Umbilical cord (tissue), 2 donors: Measurements from ENCODE around the gene WDFY4. TPM values are rescaled to one million over a fixed set of nuclear protein-coding genes. Genes with fewer than 3 reads are reported as not detected.
"Not testable (repeated sequence)": the region's sequence is repeated elsewhere in the genome, so short reads cannot be mapped to it uniquely, and the experiment has no call there.

Experiments
- DNase-seq: peaks from one replicate; pipeline ENCODE4 v3.0.0-alpha.2; 2015; ENCODE audit warnings: low spot score
- total RNA-seq: library from RNA; depleted of rRNA; stranded (reverse); fragments of >200 nt; gene quantifications from one replicate; pipeline ENCODE4 v1.2.3, GENCODE V29; 2014; ENCODE audit warnings: low replicate concordance; ENCODE audit not compliant: insufficient read depth

WDFY4 gene, protein sequence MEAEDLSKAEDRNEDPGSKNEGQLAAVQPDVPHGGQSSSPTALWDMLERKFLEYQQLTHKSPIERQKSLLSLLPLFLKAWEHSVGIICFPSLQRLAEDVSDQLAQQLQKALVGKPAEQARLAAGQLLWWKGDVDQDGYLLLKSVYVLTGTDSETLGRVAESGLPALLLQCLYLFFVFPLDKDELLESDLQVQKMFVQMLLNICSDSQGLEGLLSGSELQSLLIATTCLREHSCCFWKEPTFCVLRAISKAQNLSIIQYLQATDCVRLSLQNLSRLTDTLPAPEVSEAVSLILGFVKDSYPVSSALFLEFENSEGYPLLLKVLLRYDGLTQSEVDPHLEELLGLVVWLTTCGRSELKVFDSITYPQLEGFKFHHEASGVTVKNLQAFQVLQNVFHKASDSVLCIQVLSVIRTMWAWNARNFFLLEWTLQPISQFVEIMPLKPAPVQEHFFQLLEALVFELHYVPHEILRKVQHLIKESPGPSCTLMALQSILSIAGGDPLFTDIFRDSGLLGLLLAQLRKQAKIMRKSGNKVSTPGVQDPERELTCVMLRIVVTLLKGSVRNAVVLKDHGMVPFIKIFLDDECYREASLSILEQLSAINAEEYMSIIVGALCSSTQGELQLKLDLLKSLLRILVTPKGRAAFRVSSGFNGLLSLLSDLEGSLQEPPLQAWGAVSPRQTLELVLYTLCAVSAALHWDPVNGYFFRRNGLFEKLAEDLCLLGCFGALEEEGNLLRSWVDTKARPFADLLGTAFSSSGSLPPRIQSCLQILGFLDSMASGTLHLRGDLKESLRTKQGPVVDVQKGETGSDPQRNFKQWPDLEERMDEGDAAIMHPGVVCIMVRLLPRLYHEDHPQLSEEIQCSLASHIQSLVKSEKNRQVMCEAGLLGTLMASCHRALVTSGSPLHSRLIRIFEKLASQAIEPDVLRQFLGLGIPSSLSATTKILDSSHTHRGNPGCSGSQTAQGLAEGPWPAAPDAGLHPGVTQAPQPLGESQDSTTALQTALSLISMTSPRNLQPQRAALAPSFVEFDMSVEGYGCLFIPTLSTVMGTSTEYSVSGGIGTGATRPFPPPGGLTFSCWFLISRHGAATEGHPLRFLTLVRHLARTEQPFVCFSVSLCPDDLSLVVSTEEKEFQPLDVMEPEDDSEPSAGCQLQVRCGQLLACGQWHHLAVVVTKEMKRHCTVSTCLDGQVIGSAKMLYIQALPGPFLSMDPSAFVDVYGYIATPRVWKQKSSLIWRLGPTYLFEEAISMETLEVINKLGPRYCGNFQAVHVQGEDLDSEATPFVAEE (N-terminal part only)
- 4.6 TPM for total RNA-seq

DNA sequence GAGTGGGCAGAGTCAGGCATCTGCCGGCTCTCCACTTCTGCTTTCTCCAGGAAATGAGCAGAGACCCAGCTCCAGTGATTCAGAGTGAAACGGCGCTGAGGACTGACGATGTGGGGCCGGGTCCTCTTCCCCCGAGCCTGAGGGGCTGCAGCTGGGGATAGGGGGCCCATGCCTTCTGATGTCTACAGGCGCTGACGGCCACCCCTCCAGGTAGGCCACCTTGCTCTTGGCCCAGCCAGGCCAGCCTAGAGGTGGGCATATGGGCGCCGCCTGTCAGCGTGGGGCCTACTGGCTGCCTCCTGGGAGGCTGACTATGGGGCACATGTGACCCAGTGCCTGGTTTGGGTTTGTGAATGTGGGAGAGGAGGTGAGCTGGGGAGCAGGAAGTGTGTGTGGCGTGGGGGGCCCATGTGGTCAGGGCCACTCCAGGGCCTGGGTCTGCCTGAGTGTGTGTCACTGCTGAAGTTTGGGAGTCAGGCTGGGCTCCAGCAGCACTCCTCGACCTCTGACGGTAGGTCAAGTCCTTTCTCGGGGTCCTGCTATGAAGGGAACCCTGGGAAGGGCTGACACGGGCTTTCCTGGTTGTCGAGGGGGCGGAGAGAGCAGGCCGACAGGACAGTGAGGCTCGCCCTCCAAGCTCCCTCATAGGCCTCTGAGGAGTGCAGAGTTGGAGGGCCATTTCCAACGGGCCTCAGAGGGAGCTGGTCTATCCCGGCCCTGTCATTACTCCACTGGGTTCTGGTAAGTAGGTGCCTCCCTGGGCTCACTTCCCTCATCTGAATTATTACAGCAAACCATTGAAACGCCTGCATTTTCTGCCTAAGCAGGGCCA is at the start of gene WDFY4:
Gene WDFY4, plus strand, starts transcription at position 82 of the 832 bp plus-strand sequence. CDS start 24,860 bp downstream, outside the sequence.
- DNase-seq, result no peak

GRCh38 chr10:48634984-48635557 is 49.6 kb upstream of the WDFY4 start:
- DNase-seq, result no peak

DNA sequence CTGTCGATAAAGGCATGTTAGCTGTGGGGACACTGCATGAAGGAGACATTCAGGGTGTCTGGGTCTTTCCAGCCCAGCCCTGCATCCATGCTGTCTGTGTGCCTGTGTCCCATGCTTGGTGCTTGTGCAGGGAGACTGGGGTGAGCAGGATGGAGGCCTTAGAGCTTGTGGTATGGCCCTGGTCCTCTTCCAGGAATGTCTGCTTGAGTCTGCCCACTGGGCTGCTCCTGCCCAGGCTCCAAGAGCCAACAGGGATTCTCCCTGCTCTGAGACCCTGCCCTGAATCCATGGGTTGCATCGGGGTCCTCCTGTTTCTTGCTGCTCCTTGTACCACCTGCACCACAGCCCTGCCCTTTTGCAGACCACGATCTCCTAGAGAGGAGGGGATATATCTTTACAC is 48.4 kb upstream of the WDFY4 start:
- no peak for DNase-seq

GRCh38 chr10:48636901-48637300 is 47.8 kb upstream of the WDFY4 start:
- DNase-seq, result no peak

- DNase-seq, result no peak
Measured at GRCh38 chr10:48638158-48638557, 46.5 kb upstream of the WDFY4 start.

DNA sequence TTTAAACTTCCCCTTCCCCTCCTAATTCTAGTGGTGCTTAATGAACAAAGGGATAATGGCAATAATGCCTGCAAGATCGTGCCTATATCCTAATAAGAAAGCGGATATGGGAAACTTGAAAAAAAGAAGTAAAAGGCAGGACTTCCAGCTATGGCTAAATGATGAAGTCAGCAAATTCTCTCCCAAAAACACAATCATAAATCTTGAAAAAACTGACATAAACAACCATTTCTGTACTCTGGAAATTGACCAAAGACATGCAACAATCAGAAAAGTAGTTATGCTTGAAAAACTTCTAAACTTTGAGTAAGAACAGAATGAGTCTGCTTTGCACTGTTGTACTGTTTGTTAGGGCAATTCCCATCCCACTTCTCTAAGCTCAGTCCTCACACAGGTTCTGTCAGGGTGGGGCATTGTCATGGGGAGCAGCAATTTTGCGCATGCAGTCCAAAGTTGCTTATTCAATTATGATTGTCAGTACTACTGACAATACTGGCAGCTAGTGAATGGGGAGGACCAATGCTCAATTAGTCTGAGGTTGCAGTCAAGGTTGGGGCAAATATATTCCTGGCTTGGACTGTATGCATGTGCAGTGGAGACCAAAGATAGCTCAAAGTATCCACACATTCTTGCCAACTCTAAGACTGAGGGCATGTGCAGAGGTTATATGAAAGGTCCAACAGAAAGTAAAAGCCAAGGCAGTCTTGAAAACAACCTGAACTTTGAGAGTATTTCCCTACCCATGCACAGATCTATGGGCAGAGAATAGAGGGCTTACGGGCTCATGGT is 45.7 kb upstream of the WDFY4 start:
- DNase-seq, result no peak

GRCh38 chr10:48639632-48640031 is 45.0 kb upstream of the WDFY4 start:
- no peak for DNase-seq

DNA sequence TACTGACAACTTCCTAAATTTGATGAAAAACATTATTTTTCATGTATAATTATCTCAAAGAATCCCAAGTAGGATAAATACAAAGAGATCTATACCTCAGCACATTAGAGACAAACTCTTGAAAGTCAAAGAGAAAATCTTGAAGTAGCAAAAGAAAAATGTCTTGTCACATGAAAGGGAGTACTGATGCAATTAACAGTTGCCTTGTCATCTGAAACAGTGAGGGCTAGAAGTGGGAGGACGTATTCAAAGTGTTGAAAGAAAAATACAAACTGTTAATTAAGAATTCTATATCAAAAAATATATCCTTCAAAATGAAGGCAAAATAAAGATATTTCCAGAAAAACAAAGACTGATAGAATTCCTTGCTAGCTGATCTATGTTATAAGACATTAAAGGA is 44.3 kb upstream of the WDFY4 start:
- no peak for DNase-seq

- DNase-seq, result not testable (repeated sequence)
Measured at GRCh38 chr10:48641099-48641690, 43.5 kb upstream of the WDFY4 start.

DNA sequence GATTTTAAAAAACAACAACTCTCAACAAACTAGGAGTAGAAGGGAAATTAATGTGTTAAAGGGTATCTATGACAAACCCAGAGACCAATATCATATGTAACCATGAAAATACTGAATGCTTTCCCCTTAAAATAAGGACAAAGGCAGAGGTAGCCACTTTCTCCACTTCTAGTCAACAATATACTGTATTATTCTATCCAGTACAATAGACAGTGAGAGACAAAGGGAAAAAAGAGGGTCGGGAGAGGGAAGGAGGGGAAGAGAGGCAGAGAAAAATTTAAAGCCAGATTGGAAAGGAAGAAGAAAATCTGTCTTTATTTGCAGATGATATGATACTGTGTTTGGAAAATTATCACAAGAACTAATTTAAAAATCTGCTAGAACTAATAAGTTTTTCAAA is 39.1 kb upstream of the WDFY4 start:
- no peak for DNase-seq

DNA sequence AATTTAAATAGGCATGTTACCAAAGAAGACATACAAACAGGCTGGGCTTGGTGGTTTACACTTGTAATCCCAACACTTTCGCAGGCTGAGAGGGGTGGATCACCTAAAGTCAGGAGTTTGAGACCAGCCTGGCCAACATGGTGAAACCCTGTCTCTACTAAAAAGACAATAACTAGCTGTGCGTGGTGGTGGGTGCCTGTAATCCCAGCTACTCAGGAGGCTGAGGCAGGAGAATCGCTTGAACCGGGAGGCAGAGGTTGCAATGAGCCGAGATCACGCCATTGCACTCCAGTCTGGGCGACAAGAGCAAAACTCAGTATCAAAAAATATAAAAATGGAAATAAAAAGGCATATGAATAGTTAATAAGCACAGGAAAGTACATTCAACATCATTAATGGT is 37.6 kb upstream of the WDFY4 start:
- DNase-seq, result not testable (repeated sequence)

- DNase-seq, result no peak
Measured at GRCh38 chr10:48648172-48648942, 36.3 kb upstream of the WDFY4 start.

- DNase-seq, result no peak
Measured at GRCh38 chr10:48649349-48649944, 35.2 kb upstream of the WDFY4 start.

- no peak for DNase-seq
Measured at GRCh38 chr10:48651293-48651692, 33.4 kb upstream of the WDFY4 start.

DNA sequence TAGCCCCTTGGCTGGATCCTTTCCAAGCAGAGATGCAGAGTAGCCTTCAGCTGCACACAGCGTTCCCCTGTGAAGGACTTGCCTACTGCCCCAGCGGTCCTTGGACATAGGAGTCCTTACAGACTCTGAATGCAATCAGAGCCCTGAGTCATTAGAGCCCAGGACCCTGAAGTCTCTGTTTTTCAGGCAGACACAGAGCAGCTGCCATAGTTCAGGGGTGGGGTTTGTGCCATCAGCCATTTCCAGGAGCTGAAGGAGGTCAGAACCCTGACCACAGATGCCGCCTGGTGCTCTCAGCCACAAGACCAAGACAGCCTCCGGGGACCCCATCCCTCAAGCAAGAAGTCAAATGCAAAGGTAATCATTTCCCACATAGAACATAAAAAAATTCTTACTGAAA is 32.8 kb upstream of the WDFY4 start:
- no peak for DNase-seq

DNA sequence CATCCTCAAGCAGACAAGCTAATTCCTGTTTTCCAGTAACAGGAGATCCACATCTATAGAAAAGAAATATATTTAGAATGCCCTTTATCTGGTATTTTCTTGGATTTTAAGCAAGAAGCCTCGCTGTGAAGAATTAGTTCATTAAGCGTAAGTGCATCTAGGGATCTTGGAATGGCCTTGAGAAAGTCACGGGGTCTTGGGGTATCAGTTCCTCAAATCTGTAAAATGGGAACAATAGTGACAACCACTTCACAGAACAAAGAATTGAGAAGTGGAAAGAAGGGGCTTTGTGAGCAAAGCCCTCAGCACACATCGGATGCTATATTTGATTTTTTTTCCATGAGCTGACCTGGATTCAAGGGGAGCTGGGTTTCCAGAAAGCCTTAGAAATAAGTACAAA is 32.3 kb upstream of the WDFY4 start:
- no peak for DNase-seq

DNA sequence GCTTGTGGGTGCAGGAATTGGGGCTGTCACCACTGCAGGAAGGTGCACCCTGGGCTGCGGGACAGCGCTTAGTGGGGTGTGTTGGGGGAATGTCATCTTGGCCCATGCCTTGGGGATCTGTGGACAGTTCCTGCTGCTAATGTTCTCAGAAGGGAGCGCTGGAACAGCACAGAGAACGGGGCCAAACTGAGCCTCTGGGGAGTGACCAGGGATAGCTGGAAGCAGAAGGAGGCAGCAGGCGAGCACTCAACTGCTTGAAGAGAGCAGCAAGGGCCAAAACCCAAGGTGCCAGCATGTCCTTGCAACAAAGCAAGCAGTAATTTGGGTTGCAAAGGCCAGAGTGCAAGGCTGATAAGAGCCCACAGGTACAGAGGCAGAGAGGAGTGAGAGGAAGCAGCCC is 31.3 kb upstream of the WDFY4 start:
- DNase-seq, result no peak
